Measurements from ENCODE around the gene C2CD4C.
A peak's percentile ranks its signal among the peaks of the same experiment; 100 is the strongest.
"Not testable (repeated sequence)": the region's sequence is repeated elsewhere in the genome, so short reads cannot be mapped to it uniquely, and the experiment has no call there.

Gene C2CD4C

GRCh38 chr19:411121-411722 lies 2.3 kb upstream of the C2CD4C start:
- not testable (repeated sequence) for H2BK5ac ChIP-seq (ENCODE audit: low read length); H3K4me1 ChIP-seq (ENCODE audit: control insufficient read depth, low read depth, low read length); H3K4ac ChIP-seq (ENCODE audit: low read depth, low read length); H4K8ac ChIP-seq (ENCODE audit: low read depth, low read length); H3K4me3 ChIP-seq (ENCODE audit: low read length); H3K36me3 ChIP-seq (ENCODE audit: control insufficient read depth, insufficient read depth, low read length); H2BK15ac ChIP-seq (replicated peaks; ENCODE audit: low read depth); H3K27me3 ChIP-seq (ENCODE audit: insufficient read depth, low read length, poor library complexity); H3K4me2 ChIP-seq (ENCODE audit: low read length); H3K23ac ChIP-seq (ENCODE audit: low read length); DNase-seq; H3K18ac ChIP-seq (ENCODE audit: low read length); H4K5ac ChIP-seq (ENCODE audit: low read length); H3K9ac ChIP-seq (ENCODE audit: low read length); H2AK5ac ChIP-seq (ENCODE audit: low read length); H3K79me1 ChIP-seq (ENCODE audit: low read length); H2BK120ac ChIP-seq (ENCODE audit: low read depth, low read length); H3K27ac ChIP-seq (ENCODE audit: low read depth, low read length); H3K79me2 ChIP-seq (ENCODE audit: control insufficient read depth, insufficient read depth, low read length); H3K56ac ChIP-seq (ENCODE audit: low read length)
- WGBS (ENCODE audit: extremely low coverage, insufficient coverage, low lambda C conversion rate) = no CpG with 5 or more reads among the region's 22 CpGs

- H3K4me2 ChIP-seq (ENCODE audit: low read length) = no peak overlapping the region
- no peak overlapping the region for H4K5ac ChIP-seq (ENCODE audit: low read length)
- no peaks in the 10 kb centered on the region for H3K79me2 ChIP-seq (ENCODE audit: control insufficient read depth, insufficient read depth, low read length)
- WGBS (ENCODE audit: extremely low coverage, insufficient coverage, low lambda C conversion rate) = no CpG with 5 or more reads among the region's 21 CpGs
- no peak overlapping the region for H3K23ac ChIP-seq (ENCODE audit: low read length)
- no peak overlapping the region for H3K18ac ChIP-seq (ENCODE audit: low read length)
- H3K27ac ChIP-seq (ENCODE audit: low read depth, low read length) = no peak overlapping the region
- no peak overlapping the region for H4K8ac ChIP-seq (ENCODE audit: low read depth, low read length)
- H3K27me3 ChIP-seq (ENCODE audit: insufficient read depth, low read length, poor library complexity) = peaks cover 4% of the 10 kb centered on the region
- no peaks in the 10 kb centered on the region for H3K36me3 ChIP-seq (ENCODE audit: control insufficient read depth, insufficient read depth, low read length)
- no peak overlapping the region for H2AK5ac ChIP-seq (ENCODE audit: low read length)
- no peak for DNase-seq
- no peak overlapping the region for H2BK5ac ChIP-seq (ENCODE audit: low read length)
- H3K56ac ChIP-seq (ENCODE audit: low read length) = no peak overlapping the region
- H3K4ac ChIP-seq (ENCODE audit: low read depth, low read length) = no peak overlapping the region
- H3K9ac ChIP-seq (ENCODE audit: low read length) = no peak overlapping the region
- H2BK15ac ChIP-seq (replicated peaks; ENCODE audit: low read depth) = no peak overlapping the region
- no peaks in the 10 kb centered on the region for H3K79me1 ChIP-seq (ENCODE audit: low read length)
- H2BK120ac ChIP-seq (ENCODE audit: low read depth, low read length) = no peak overlapping the region
- H3K4me1 ChIP-seq (ENCODE audit: control insufficient read depth, low read depth, low read length) = no peaks in the 10 kb centered on the region
- no peak overlapping the region for H3K4me3 ChIP-seq (ENCODE audit: low read length)
These were observed 1.4 kb upstream of the C2CD4C start for GRCh38 chr19:410243-410781.

- DNase-seq = peak; percentile 32
- Histone ChIP-seq H3K4me2 (ENCODE audit: low read length) (peak overlapping the region; percentile 34), H3K27me3 (ENCODE audit: insufficient read depth, low read length, poor library complexity) (peaks cover 4% of the 10 kb centered on the region), H3K79me1 (ENCODE audit: low read length) (no peaks in the 10 kb centered on the region), H2BK5ac (ENCODE audit: low read length) (no peak overlapping the region), H3K36me3 (ENCODE audit: control insufficient read depth, insufficient read depth, low read length) (no peaks in the 10 kb centered on the region), H4K8ac (ENCODE audit: low read depth, low read length) (no peak overlapping the region), H3K18ac (ENCODE audit: low read length) (no peak overlapping the region), H3K4me3 (ENCODE audit: low read length) (no peak overlapping the region), H4K5ac (ENCODE audit: low read length) (no peak overlapping the region), H3K27ac (ENCODE audit: low read depth, low read length) (no peak overlapping the region), H2BK15ac (replicated peaks; ENCODE audit: low read depth) (no peak overlapping the region), H3K56ac (ENCODE audit: low read length) (peak overlapping the region; percentile 44), H3K9ac (ENCODE audit: low read length) (peak overlapping the region; percentile 9), H3K79me2 (ENCODE audit: control insufficient read depth, insufficient read depth, low read length) (no peaks in the 10 kb centered on the region), H3K4me1 (ENCODE audit: control insufficient read depth, low read depth, low read length) (no peaks in the 10 kb centered on the region), H3K4ac (ENCODE audit: low read depth, low read length) (no peak overlapping the region), H2BK120ac (ENCODE audit: low read depth, low read length) (no peak overlapping the region), H2AK5ac (ENCODE audit: low read length) (no peak overlapping the region), H3K23ac (ENCODE audit: low read length) (no peak overlapping the region)
- WGBS (ENCODE audit: extremely low coverage, insufficient coverage, low lambda C conversion rate) = no CpG with 5 or more reads among the region's 23 CpGs
These were observed 732 bp upstream of the C2CD4C start for GRCh38 chr19:409516-410242.

GRCh38 chr19:408441-408901 lies 476 bp downstream of the C2CD4C start:
- Histone ChIP-seq H3K27ac (ENCODE audit: low read depth, low read length) (no peak overlapping the region), H3K4me2 (ENCODE audit: low read length) (no peak overlapping the region), H4K8ac (ENCODE audit: low read depth, low read length) (no peak overlapping the region), H2BK15ac (replicated peaks; ENCODE audit: low read depth) (no peak overlapping the region), H2BK120ac (ENCODE audit: low read depth, low read length) (no peak overlapping the region), H3K4ac (ENCODE audit: low read depth, low read length) (peak overlapping the region; percentile 22), H3K27me3 (ENCODE audit: insufficient read depth, low read length, poor library complexity) (peaks cover 4% of the 10 kb centered on the region), H2AK5ac (ENCODE audit: low read length) (no peak overlapping the region), H3K56ac (ENCODE audit: low read length) (peak overlapping the region; percentile 70), H2BK5ac (ENCODE audit: low read length) (no peak overlapping the region), H3K36me3 (ENCODE audit: control insufficient read depth, insufficient read depth, low read length) (no peaks in the 10 kb centered on the region), H3K9ac (ENCODE audit: low read length) (peak overlapping the region; percentile 24), H3K18ac (ENCODE audit: low read length) (peak overlapping the region; percentile 95), H3K79me1 (ENCODE audit: low read length) (no peaks in the 10 kb centered on the region), H4K5ac (ENCODE audit: low read length) (no peak overlapping the region), H3K79me2 (ENCODE audit: control insufficient read depth, insufficient read depth, low read length) (no peaks in the 10 kb centered on the region), H3K4me3 (ENCODE audit: low read length) (no peak overlapping the region), H3K4me1 (ENCODE audit: control insufficient read depth, low read depth, low read length) (no peaks in the 10 kb centered on the region), H3K23ac (ENCODE audit: low read length) (no peak overlapping the region)
- DNase-seq = no peak
- no CpG with 5 or more reads among the region's 30 CpGs for WGBS (ENCODE audit: extremely low coverage, insufficient coverage, low lambda C conversion rate)

GRCh38 chr19:407511-408440 lies 1.2 kb downstream of the C2CD4C start:
- H3K4me1 ChIP-seq (ENCODE audit: control insufficient read depth, low read depth, low read length) = no peaks in the 10 kb centered on the region
- no peak overlapping the region for H2BK5ac ChIP-seq (ENCODE audit: low read length)
- H3K4me3 ChIP-seq (ENCODE audit: low read length) = no peak overlapping the region
- H3K27me3 ChIP-seq (ENCODE audit: insufficient read depth, low read length, poor library complexity) = peaks cover 4% of the 10 kb centered on the region
- H3K18ac ChIP-seq (ENCODE audit: low read length) = peak overlapping the region; percentile 95
- no CpG with 5 or more reads among the region's 70 CpGs for WGBS (ENCODE audit: extremely low coverage, insufficient coverage, low lambda C conversion rate)
- no peaks in the 10 kb centered on the region for H3K79me1 ChIP-seq (ENCODE audit: low read length)
- peak overlapping the region; percentile 40 for H3K4ac ChIP-seq (ENCODE audit: low read depth, low read length)
- no peak overlapping the region for H4K5ac ChIP-seq (ENCODE audit: low read length)
- no peak overlapping the region for H3K56ac ChIP-seq (ENCODE audit: low read length)
- no peak for DNase-seq
- no peak overlapping the region for H2AK5ac ChIP-seq (ENCODE audit: low read length)
- H3K4me2 ChIP-seq (ENCODE audit: low read length) = no peak overlapping the region
- no peak overlapping the region for H2BK120ac ChIP-seq (ENCODE audit: low read depth, low read length)
- H3K36me3 ChIP-seq (ENCODE audit: control insufficient read depth, insufficient read depth, low read length) = no peaks in the 10 kb centered on the region
- H3K79me2 ChIP-seq (ENCODE audit: control insufficient read depth, insufficient read depth, low read length) = no peaks in the 10 kb centered on the region
- no peak overlapping the region for H3K23ac ChIP-seq (ENCODE audit: low read length)
- no peak overlapping the region for H3K27ac ChIP-seq (ENCODE audit: low read depth, low read length)
- no peak overlapping the region for H3K9ac ChIP-seq (ENCODE audit: low read length)
- no peak overlapping the region for H4K8ac ChIP-seq (ENCODE audit: low read depth, low read length)
- no peak overlapping the region for H2BK15ac ChIP-seq (replicated peaks; ENCODE audit: low read depth)
